Activated CD4-positive, CD25-positive, alpha-beta regulatory T cell treated with anti-CD3 and anti-CD28 coated beads, Interleukin-2, amount 50 U/mL, for 16 hours (primary cell): ENCODE results near the gene NFX1.
"Not testable (repeated sequence)": the region's sequence is repeated elsewhere in the genome, so short reads cannot be mapped to it uniquely, and the experiment has no call there.

Source experiments
- DNase-seq: peaks from one replicate; pipeline ENCODE4 v3.0.0-alpha.2; 2020; ENCODE audit warnings: low read depth, low spot score

Gene NFX1

GRCh38 chr9:33310748-33311147, 20.4 kb downstream of the NFX1 start:
- no peak for DNase-seq

GRCh38 chr9:33311953-33312352, 21.6 kb downstream of the NFX1 start:
- no peak for DNase-seq

GRCh38 chr9:33315371-33315770, 25.1 kb downstream of the NFX1 start:
- no peak for DNase-seq

- not testable (repeated sequence) for DNase-seq
Measured at GRCh38 chr9:33317136-33317535, 26.8 kb downstream of the NFX1 start.

GRCh38 chr9:33318225-33318624, 27.9 kb downstream of the NFX1 start:
- DNase-seq = no peak

- no peak for DNase-seq
Measured at GRCh38 chr9:33318781-33319180, 28.5 kb downstream of the NFX1 start.

- DNase-seq = no peak
Measured at GRCh38 chr9:33320230-33320567, 29.9 kb downstream of the NFX1 start.

GRCh38 chr9:33320568-33321261, 30.4 kb downstream of the NFX1 start:
- no peak for DNase-seq

GRCh38 chr9:33329117-33329563, 38.8 kb downstream of the NFX1 start:
- DNase-seq = no peak

- no peak for DNase-seq
Measured at GRCh38 chr9:33329979-33330378, 39.7 kb downstream of the NFX1 start.

- DNase-seq = no peak
Measured at GRCh38 chr9:33331377-33331891, 41.1 kb downstream of the NFX1 start.

GRCh38 chr9:33332011-33332410, 41.7 kb downstream of the NFX1 start:
- DNase-seq = no peak

- DNase-seq = not testable (repeated sequence)
Measured at GRCh38 chr9:33332956-33333355, 42.6 kb downstream of the NFX1 start.

- DNase-seq = no peak
Measured at GRCh38 chr9:33340186-33340585, 49.9 kb downstream of the NFX1 start.

- no peak for DNase-seq
Measured at GRCh38 chr9:33341182-33341581, 50.9 kb downstream of the NFX1 start.

GRCh38 chr9:33344145-33344544, 53.8 kb downstream of the NFX1 start:
- no peak for DNase-seq

GRCh38 chr9:33346564-33346963, 56.2 kb downstream of the NFX1 start:
- no peak for DNase-seq

GRCh38 chr9:33348998-33349397, 58.7 kb downstream of the NFX1 start:
- DNase-seq = no peak

GRCh38 chr9:33349743-33350142, 59.4 kb downstream of the NFX1 start:
- no peak for DNase-seq

- no peak for DNase-seq
Measured at GRCh38 chr9:33350310-33350709, 60.0 kb downstream of the NFX1 start.

- DNase-seq = no peak
Measured at GRCh38 chr9:33351547-33351946, 61.2 kb downstream of the NFX1 start.

- DNase-seq = no peak
Measured at GRCh38 chr9:33354651-33355211, 64.4 kb downstream of the NFX1 start.

- no peak for DNase-seq
Measured at GRCh38 chr9:33355933-33356332, 65.6 kb downstream of the NFX1 start.
